ENCODE measurements around the gene PIGBOS1. TPM values are rescaled to one million over a fixed set of nuclear protein-coding genes. Genes with fewer than 3 reads are reported as not detected.

PIGBOS1 gene
- total and polyA plus RNA-seq, 9 of the 15 experiments (the other 6 are each of a cell fraction or from before 2014, with no cell fraction given) = 25.2 to 76.2 (median 46.0) TPM

GRCh38 chr15:55290528-55291057 lies 28.3 kb downstream of the PIGBOS1 start:
- CTCF ChIA-PET (ENCODE audit: low intra/inter-chr PET ratio) = interaction anchor here (0.9 to 3.3 kb wide), 4 partner anchors 70 to 146 kb away, joined by 3 to 36 read pairs (median 8); partner anchors contain the start of gene RSL24D1
- Histone ChIP-seq H2AFZ (ENCODE audit: low read depth, low read length) (peak overlapping the region; percentile 98), H4K20me1 (replicated peaks; ENCODE audit: control insufficient read depth, insufficient read depth, low read length) (no peaks in the 10 kb centered on the region), H3K4me3 (peak overlapping the region; percentile 88), H3K9ac (ENCODE audit: insufficient read depth in 1 of 2, low read depth in 2 of 2, low read length in 2 of 2) (peak overlapping the region; percentile 73 to 82), H3K27ac (ENCODE audit: extremely low read depth, low read depth, low read length) (peak overlapping the region; percentile 94), H3K27me3 (ENCODE audit: control insufficient read depth in 2 of 2, insufficient read depth in 2 of 2, low read length in 2 of 2) (no peaks in the 10 kb centered on the region), H3K4me2 (ENCODE audit: insufficient read depth, low read length) (peak overlapping the region; percentile 85), H3K9me1 (ENCODE audit: control insufficient read depth, insufficient read depth, low read length) (no peaks in the 10 kb centered on the region), H3K9me3 (replicated peaks; ENCODE audit: control insufficient read depth, insufficient read depth, low read depth, low read length) (no peaks in the 10 kb centered on the region), H3K4me1 (replicated peaks in 1 of 2; ENCODE audit: control insufficient read depth in 2 of 2, insufficient read depth in 2 of 2, low read length in 2 of 2) (peaks cover 18 to 22% of the 10 kb centered on the region in 2 experiments), H3K79me2 (ENCODE audit: control insufficient read depth, insufficient read depth, low read length) (peaks cover 44% of the 10 kb centered on the region), H3K36me3 (ENCODE audit: control insufficient read depth, insufficient read depth, low read length) (peaks cover 13% of the 10 kb centered on the region)
- FAIRE-seq (peak; percentile 86), DNase-seq (ENCODE audit: extremely low read depth in 1 of 4, low spot score in 3 of 4) (peak; percentile 71 to 91 (median 77)), ATAC-seq (peak; percentile 76)
- POLR2A ChIA-PET = interaction anchor here (0.7 kb wide), 1 partner anchor 741 kb away, joined by 3 read pairs; no protein-coding TSS in a partner anchor
- intact Hi-C loops (cut with micrococcal nuclease) = loop anchor here (1.0 to 10.0 kb wide), 5 partner anchors 73 to 354 kb away; no protein-coding TSS in a partner anchor
- WGBS (ENCODE audit: insufficient coverage, low coverage, missing lambda C conversion rate) = 16% methylated on average over 16 of the region's 17 CpGs
- in situ Hi-C loops (cut with MboI) = no loop called here
- BruUV-seq (replicated peaks) = no TSS peak
- peak; percentile 84 for TF ChIP-seq L3MBTL2 (IDR thresholded peaks at IDR 0.05)
- no peak for TF ChIP-seq MECOM (CRISPR knock-in tag; IDR thresholded peaks at IDR 0.05)
- no peak for TF ChIP-seq TAF15 (IDR thresholded peaks at IDR 0.05; ENCODE audit: low read depth, low read length)
- no peak for TF ChIP-seq NR2C1 (IDR thresholded peaks at IDR 0.05)
- no peak for TF ChIP-seq NR2C1 (tag; IDR thresholded peaks at IDR 0.05)
- TF ChIP-seq YY1 (IDR thresholded peaks at IDR 0.05; ENCODE audit: borderline replicate concordance in 1 of 3, control insufficient read depth in 1 of 3, extremely low read depth in 1 of 3, insufficient read depth in 3 of 3, insufficient read length in 1 of 3, insufficient replicate concordance in 2 of 3, low read depth in 1 of 3, low read length in 2 of 3) = peak in 2 of 3 experiments; percentile 9 to 13
- TF ChIP-seq CBX2 (IDR thresholded peaks at IDR 0.05; ENCODE audit: insufficient read depth, low read length, poor library complexity, severe bottlenecking) = no peak
- TF ChIP-seq HNRNPLL (IDR thresholded peaks at IDR 0.05; ENCODE audit: low read depth, low read length, poor library complexity, severe bottlenecking) = peak; percentile 53
- TF ChIP-seq CCAR2 (IDR thresholded peaks at IDR 0.05; ENCODE audit: low read depth, low read length) = no peak
- no peak for TF ChIP-seq SNIP1 (IDR thresholded peaks at IDR 0.05; ENCODE audit: low read depth)
- no peak for TF ChIP-seq ETV6 (IDR thresholded peaks at IDR 0.05; ENCODE audit: borderline replicate concordance in 1 of 2, low read depth in 2 of 2, low read length in 1 of 2)
- no peak for TF ChIP-seq ETV6 (CRISPR knock-in tag; IDR thresholded peaks at IDR 0.05; ENCODE audit: borderline replicate concordance)
- no peak for TF ChIP-seq ZFP1 (CRISPR knock-in tag; IDR thresholded peaks at IDR 0.05)
- TF ChIP-seq LCOR (CRISPR knock-in tag; IDR thresholded peaks at IDR 0.05) = no peak
- no peak for TF ChIP-seq DPF2 (IDR thresholded peaks at IDR 0.05)
- TF ChIP-seq NEUROD1 (IDR thresholded peaks at IDR 0.05; ENCODE audit: borderline replicate concordance, low read depth, low read length, partially characterized antibody) = peak; percentile 45
- TF ChIP-seq PTBP1 (IDR thresholded peaks at IDR 0.05; ENCODE audit: low read depth, low read length) = no peak
- no peak for TF ChIP-seq POLR2H (tag; IDR thresholded peaks at IDR 0.05; ENCODE audit: low read depth)
- no peak for TF ChIP-seq HIVEP1 (CRISPR knock-in tag; IDR thresholded peaks at IDR 0.05)
- no peak for TF ChIP-seq ZNF347 (CRISPR knock-in tag; IDR thresholded peaks at IDR 0.05; ENCODE audit: low read depth)
- TF ChIP-seq ZC3H8 (IDR thresholded peaks at IDR 0.05) = no peak
- no peak for TF ChIP-seq ZNF561 (CRISPR knock-in tag; conservative IDR thresholded peaks at IDR 0.05)
- TF ChIP-seq HBP1 (CRISPR knock-in tag; IDR thresholded peaks at IDR 0.05) = no peak
- TF ChIP-seq ZNF12 (CRISPR knock-in tag; IDR thresholded peaks at IDR 0.05) = no peak
- no peak for TF ChIP-seq CAMTA2 (CRISPR knock-in tag; conservative IDR thresholded peaks at IDR 0.05)
